Natural killer cell treated with Interleukin-12 subunit alpha and Interleukin-12 subunit beta and Interleukin-15 and Interleukin-18, amount 100 ng/mL, for 72 hours (primary cell): ENCODE results near the gene TMEM169. TPM values are rescaled to one million over a fixed set of nuclear protein-coding genes. Genes with fewer than 3 reads are reported as not detected.

Experiments used
- total RNA-seq, 2 donors: library from RNA; stranded (reverse); gene quantifications; one replicate each; pipeline ENCODE4 v1.2.3, GENCODE V29; 2022

Gene TMEM169
- total RNA-seq, 2 donors from 2014 or later: 0.56 to 1.9 TPM

Other genes with a start within 250 kb of the TMEM169 start
- 10 to 100 TPM in 1 of 2 donors, 1 to 10 TPM in 1; 9.2 to 14.6 TPM for gene MREG, start 68.4 kb upstream of the TMEM169 start, total RNA-seq
- 10 to 100 TPM; 10.5 to 16.1 TPM for gene PECR, start 110 bp upstream of the TMEM169 start, total RNA-seq
- gene XRCC5, start 27.4 kb downstream of the TMEM169 start, total RNA-seq: 100 to 1,000 TPM; 454 to 500 TPM